ENCODE measurements around the gene ANP32E. TPM values are rescaled to one million over a fixed set of nuclear protein-coding genes. Genes with fewer than 3 reads are reported as not detected.
"Not testable (repeated sequence)": the region's sequence is repeated elsewhere in the genome, so short reads cannot be mapped to it uniquely, and the experiment has no call there.

ANP32E gene
- total and polyA plus RNA-seq, 2 donors (not counting 1 experiment from before 2014, with no cell fraction given) = 5.1 to 47.1 TPM

DNA sequence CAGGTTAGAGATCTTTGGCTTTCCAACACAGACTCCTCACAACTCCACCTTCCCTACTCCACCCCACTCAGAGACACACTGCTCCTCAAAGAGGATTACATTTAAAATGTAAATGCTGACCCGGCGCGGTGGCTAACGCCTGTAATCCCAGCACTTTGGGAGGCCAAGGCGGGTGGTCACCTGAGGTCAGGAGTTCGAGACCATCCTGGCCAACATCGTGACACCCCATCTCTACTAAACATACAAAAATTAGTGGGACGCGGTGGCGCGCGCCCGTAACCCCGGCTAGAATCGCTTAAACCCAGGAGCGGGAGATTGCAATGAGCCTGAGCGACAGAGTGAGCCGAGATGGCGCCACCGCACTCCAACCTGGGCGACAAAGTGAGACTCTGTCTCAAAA is 1.8 kb upstream of the ANP32E start:
- H3K27ac Mint-ChIP-seq = no peak overlapping the region
- CTCF ChIA-PET = interaction anchor here (1.2 kb wide), 1 partner anchor 51 kb away, joined by 6 read pairs; no protein-coding TSS in a partner anchor
- Histone ChIP-seq H3K9ac (ENCODE audit: low read length) (no peak overlapping the region), H3K4me2 (replicated peaks; ENCODE audit: low read depth, low read length, poor library complexity, severe bottlenecking) (no peak overlapping the region), H3K27me3 (replicated peaks in 1 of 4; ENCODE audit: control extremely low read depth in 1 of 4, control insufficient read depth in 3 of 4, insufficient read depth in 4 of 4, low read length in 3 of 4) (no peaks in the 10 kb centered on the region), H3K9me3 (ENCODE audit: control extremely low read depth in 1 of 3, control insufficient read depth in 2 of 3, insufficient read depth in 1 of 3, low read length in 2 of 3) (no peaks in the 10 kb centered on the region), H4K20me1 (ENCODE audit: control insufficient read depth, insufficient read depth, low read length, poor library complexity, severe bottlenecking) (no peaks in the 10 kb centered on the region), H3K4me3 (ENCODE audit: control extremely low read depth in 1 of 5, extremely low read depth in 1 of 5, insufficient read depth in 1 of 5, low read depth in 2 of 5, low read length in 4 of 5) (no peak overlapping the region), H3K27ac (ENCODE audit: low read length in 2 of 2) (no peak overlapping the region), H3K36me3 (replicated peaks in 1 of 2; ENCODE audit: control extremely low read depth in 1 of 2, control insufficient read depth in 1 of 2, extremely low read depth in 1 of 2, insufficient read depth in 2 of 2, low read length in 1 of 2) (no peaks in the 10 kb centered on the region), H3K79me2 (ENCODE audit: control insufficient read depth, insufficient read depth, low read length) (peaks cover 25% of the 10 kb centered on the region), H2AFZ (ENCODE audit: insufficient read depth, low read depth, low read length, poor library complexity, severe bottlenecking) (no peak overlapping the region), H3K4me1 (ENCODE audit: control insufficient read depth in 2 of 2, insufficient read depth in 2 of 2, low read length in 2 of 2) (peaks cover 20 to 22% of the 10 kb centered on the region in 2 donors)
- H3K27me3 Mint-ChIP-seq = no peaks in the 10 kb centered on the region
- POLR2A ChIA-PET = no interaction called here
- H3K4me3 Mint-ChIP-seq = peak overlapping the region; percentile 5
- ATAC-seq (ENCODE audit: low read depth) (no peak), DNase-seq (no peak)
- WGBS (ENCODE audit: insufficient coverage) = 91% methylated on average over 9 of the region's 21 CpGs
- no peaks in the 10 kb centered on the region for H3K9me3 Mint-ChIP-seq (ENCODE audit: insufficient read depth)
- H3K4me1 Mint-ChIP-seq = peaks cover 14% of the 10 kb centered on the region
- intact Hi-C loops (cut with micrococcal nuclease) = loop anchor here (2.0 to 5.0 kb wide), 2 partner anchors 45 to 77 kb away; partner anchors contain the start of gene CIART
- TF ChIP-seq EZH2 (IDR thresholded peaks at IDR 0.05; ENCODE audit: borderline replicate concordance, insufficient read depth, low read depth, low read length, poor library complexity, severe bottlenecking) = no peak
- TF ChIP-seq, protein P1, sequence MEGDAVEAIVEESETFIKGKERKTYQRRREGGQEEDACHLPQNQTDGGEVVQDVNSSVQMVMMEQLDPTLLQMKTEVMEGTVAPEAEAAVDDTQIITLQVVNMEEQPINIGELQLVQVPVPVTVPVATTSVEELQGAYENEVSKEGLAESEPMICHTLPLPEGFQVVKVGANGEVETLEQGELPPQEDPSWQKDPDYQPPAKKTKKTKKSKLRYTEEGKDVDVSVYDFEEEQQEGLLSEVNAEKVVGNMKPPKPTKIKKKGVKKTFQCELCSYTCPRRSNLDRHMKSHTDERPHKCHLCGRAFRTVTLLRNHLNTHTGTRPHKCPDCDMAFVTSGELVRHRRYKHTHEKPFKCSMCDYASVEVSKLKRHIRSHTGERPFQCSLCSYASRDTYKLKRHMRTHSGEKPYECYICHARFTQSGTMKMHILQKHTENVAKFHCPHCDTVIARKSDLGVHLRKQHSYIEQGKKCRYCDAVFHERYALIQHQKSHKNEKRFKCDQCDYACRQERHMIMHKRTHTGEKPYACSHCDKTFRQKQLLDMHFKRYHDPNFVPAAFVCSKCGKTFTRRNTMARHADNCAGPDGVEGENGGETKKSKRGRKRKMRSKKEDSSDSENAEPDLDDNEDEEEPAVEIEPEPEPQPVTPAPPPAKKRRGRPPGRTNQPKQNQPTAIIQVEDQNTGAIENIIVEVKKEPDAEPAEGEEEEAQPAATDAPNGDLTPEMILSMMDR (IDR thresholded peaks at IDR 0.05) = no peak

DNA sequence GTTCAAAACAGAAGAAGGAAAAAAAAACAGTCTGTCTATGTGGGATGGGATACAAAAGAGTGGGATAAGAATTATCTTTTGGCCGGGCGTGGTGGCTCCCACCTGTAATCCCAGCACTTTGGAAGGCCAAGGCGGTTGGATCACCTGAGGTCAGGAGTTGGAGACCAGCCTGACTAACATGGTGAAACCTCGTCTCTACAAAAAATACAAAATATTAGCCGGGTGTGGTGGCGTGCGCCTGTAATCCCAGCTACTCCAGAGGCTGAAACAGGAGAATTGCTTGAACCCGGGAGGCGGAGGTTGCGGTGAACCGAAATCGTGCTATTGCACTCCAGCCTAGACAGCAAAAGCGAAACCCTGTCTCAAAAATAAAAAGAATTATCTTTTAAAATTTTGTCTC is 1.3 kb upstream of the ANP32E start:
- peaks cover 23% of the 10 kb centered on the region in 2 donors for H3K4me1 ChIP-seq (ENCODE audit: control insufficient read depth in 2 of 2, insufficient read depth in 2 of 2, low read length in 2 of 2)
- peak overlapping the region; percentile 93 for H3K4me2 ChIP-seq (replicated peaks; ENCODE audit: low read depth, low read length, poor library complexity, severe bottlenecking)
- H3K4me3 Mint-ChIP-seq; H3K9ac ChIP-seq (ENCODE audit: low read length); H3K27me3 ChIP-seq (replicated peaks in 1 of 4; ENCODE audit: control extremely low read depth in 1 of 4, control insufficient read depth in 3 of 4, insufficient read depth in 4 of 4, low read length in 3 of 4); ATAC-seq (ENCODE audit: low read depth); H3K27ac ChIP-seq (ENCODE audit: low read length in 2 of 2); H3K9me3 Mint-ChIP-seq (ENCODE audit: insufficient read depth); H4K20me1 ChIP-seq (ENCODE audit: control insufficient read depth, insufficient read depth, low read length, poor library complexity, severe bottlenecking); H2AFZ ChIP-seq (ENCODE audit: insufficient read depth, low read depth, low read length, poor library complexity, severe bottlenecking); DNase-seq; H3K27ac Mint-ChIP-seq; H3K4me3 ChIP-seq (ENCODE audit: control extremely low read depth in 1 of 5, extremely low read depth in 1 of 5, insufficient read depth in 1 of 5, low read depth in 2 of 5, low read length in 4 of 5); H3K36me3 ChIP-seq (replicated peaks in 1 of 2; ENCODE audit: control extremely low read depth in 1 of 2, control insufficient read depth in 1 of 2, extremely low read depth in 1 of 2, insufficient read depth in 2 of 2, low read length in 1 of 2); H3K9me3 ChIP-seq (ENCODE audit: control extremely low read depth in 1 of 3, control insufficient read depth in 2 of 3, insufficient read depth in 1 of 3, low read length in 2 of 3); H3K27me3 Mint-ChIP-seq: not testable (repeated sequence)
- ChIA-PET CTCF (interaction anchor here (1.2 kb wide), 1 partner anchor 50 kb away, joined by 6 read pairs; no protein-coding TSS in a partner anchor), POLR2A (interaction anchor here (0.6 to 0.7 kb wide), 2 partner anchors 23 to 132 kb away, joined by 3 to 5 read pairs; no protein-coding TSS in a partner anchor)
- peaks cover 27% of the 10 kb centered on the region for H3K79me2 ChIP-seq (ENCODE audit: control insufficient read depth, insufficient read depth, low read length)
- intact Hi-C loops (cut with micrococcal nuclease) = loop anchor here (2.0 to 5.0 kb wide), 2 partner anchors 45 to 76 kb away; partner anchors contain the start of gene CIART
- peaks cover 16% of the 10 kb centered on the region for H3K4me1 Mint-ChIP-seq
- WGBS (ENCODE audit: insufficient coverage) = 100% methylated on average over 3 of the region's 13 CpGs
